HG03439 (cell line): ENCODE measurements around the gene C7orf57.

ENCODE experiments used
- ATAC-seq: cut with Tn5 transposase; IDR thresholded peaks from one replicate; pipeline ENCODE4 v1.9.1; 2021; ENCODE audit warnings: mild to moderate bottlenecking, moderate library complexity; ENCODE audit not compliant: unreplicated experiment

The C7orf57 gene

GRCh38 chr7:48107926-48108472 is 72.7 kb downstream of the C7orf57 start:
- no peak for ATAC-seq

GRCh38 chr7:48108959-48109847 is 73.9 kb downstream of the C7orf57 start:
- no peak for ATAC-seq

DNA sequence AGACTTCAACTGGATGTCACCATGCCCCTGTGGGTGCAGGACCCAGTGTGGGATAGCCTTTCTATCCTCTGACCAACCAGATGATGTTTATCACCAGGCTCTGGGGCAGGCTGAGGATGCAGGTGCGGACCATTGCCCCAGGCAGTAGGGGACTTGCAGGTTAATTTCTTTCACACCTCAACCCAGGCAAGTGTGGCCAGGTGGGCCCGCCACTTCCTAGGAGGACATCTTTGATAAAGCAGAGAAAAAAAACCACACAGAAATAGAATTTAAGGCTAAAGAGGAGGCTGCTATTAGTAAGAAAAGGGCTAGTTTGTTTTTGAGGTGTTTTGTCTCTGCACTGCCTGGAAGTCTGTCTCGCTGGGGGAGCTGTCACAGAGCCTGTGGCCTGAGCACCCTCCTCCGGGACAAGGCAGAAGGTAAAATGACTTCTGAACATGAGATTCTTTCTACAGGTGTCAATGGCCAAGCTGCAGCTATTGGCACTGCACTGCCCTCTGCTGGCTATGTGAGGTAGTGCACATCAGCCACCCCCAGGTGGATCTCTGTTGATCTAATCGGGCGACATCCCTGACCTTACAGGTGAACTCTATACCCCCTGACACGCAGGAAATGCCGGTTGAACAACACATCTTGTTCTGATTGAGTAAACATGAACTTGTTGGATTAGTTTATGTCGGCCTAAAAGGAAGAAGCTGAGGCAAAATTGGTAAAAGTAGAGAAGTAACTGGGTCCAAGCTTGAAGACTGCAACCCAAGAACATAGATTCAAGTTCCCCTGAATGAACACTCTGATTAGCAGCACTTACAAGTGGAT is 74.7 kb downstream of the C7orf57 start:
- peak; percentile 85 for ATAC-seq

DNA sequence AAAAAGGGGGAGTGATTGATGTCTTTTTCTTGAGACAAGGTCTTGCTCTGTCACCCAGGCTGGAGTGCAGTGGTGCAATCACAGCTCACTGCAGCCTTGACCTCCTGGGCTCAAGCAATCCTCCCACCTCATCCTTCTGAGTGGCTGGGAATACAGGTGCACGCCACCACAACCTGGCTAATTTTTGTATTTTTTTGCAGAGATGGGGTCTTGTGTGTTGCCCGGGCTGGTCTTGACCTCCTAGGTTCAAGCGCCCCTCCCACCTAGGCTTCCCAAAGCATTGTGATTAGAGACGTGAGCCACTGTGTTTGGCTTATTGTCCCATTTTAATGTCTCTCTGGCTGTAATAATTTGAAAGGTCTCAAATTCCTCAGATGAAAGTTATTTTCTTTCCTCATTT is 75.5 kb downstream of the C7orf57 start:
- no peak for ATAC-seq
